HG02678 (cell line): ENCODE data around the gene PBX3.

Experiments
- ATAC-seq: cut with Tn5 transposase; IDR thresholded peaks from one replicate; pipeline ENCODE4 v1.9.1; 2021; ENCODE audit warnings: mild to moderate bottlenecking, moderate library complexity; ENCODE audit not compliant: unreplicated experiment

Gene PBX3

DNA sequence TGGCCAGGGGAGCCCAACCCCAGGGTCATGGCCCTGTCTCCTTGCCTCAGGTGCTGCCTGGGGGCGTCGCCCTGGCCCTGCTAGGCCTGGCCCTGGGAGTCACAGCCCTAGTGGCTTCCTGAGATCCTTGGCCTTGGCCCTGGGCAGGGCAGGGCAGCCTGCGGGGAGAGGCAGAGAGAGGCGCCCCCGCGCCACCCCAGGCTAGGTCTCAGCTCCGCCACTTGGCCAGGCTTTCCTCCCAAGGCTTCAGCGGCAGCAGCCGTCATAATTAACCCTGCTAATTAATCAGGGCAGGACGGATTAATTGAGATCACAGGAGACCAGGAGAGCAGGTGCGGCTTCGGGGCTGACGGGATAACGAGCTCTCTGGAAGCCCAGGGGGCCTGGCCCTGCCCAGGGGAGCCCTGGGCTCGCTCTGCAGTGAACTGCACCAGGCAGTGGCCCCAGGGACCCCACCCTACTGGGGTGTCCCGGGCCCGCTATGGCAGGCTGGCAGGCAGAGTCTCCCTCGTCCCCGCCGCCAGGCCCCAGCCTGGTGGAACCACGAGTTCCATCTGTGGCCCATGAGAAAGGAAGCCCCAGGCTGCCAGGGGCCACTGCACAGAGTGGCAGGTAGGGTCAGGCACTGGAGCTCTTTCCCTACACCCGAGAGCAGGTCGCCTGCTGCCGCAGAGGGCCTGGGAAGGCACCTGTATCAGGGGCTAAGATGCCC lies 269.6 kb downstream of the PBX3 start:
- no peak for ATAC-seq
